ENCODE measurements around the gene LYPD6B.

LYPD6B gene

GRCh38 chr2:149164296-149164695 is 125.8 kb downstream of the LYPD6B start:
- no peak for FAIRE-seq

GRCh38 chr2:149164827-149165226 is 126.3 kb downstream of the LYPD6B start:
- no peak for FAIRE-seq

GRCh38 chr2:149167001-149167780 is 128.7 kb downstream of the LYPD6B start:
- no peak for FAIRE-seq

DNA sequence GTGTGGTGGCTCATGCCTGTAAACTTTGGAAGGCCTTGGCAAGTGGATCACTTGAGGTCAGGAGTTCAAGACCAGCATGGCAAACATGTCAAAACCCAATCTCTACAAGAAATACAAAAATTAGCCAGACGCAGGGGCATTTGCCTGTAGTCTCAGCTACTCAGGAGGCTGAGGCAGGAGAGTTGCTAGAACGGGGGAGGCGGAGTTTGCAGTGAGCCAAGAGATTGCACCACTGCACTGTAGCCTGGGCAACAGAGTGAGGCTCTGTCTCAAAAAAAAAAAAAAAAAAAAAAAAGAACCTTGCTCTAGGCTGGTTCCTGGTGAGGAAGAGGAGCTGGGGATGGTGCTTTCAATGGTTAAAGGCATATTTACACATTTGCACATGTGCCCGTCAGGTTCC is 129.4 kb downstream of the LYPD6B start:
- no peak for FAIRE-seq

- FAIRE-seq: no peak
These were observed 131.2 kb downstream of the LYPD6B start for GRCh38 chr2:149169656-149170055.

DNA sequence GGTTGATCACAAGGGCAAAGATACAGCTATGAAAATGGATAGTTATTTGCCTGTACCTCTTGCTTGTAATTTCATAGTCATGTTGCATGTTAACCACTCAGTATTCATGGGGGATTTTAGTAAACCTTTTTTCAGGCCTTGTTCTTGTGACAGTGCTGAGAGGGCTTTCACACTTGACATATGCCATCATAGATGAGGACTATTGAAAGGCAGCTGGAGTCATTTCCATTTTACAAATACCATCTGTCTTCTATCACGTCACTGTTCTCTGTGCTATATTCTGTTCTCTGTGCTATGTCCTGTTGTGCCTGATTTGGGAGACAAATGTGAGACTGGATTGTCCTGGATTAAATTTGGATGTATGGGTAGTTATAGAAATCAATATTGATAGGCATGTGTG is 131.7 kb downstream of the LYPD6B start:
- no peak for FAIRE-seq

DNA sequence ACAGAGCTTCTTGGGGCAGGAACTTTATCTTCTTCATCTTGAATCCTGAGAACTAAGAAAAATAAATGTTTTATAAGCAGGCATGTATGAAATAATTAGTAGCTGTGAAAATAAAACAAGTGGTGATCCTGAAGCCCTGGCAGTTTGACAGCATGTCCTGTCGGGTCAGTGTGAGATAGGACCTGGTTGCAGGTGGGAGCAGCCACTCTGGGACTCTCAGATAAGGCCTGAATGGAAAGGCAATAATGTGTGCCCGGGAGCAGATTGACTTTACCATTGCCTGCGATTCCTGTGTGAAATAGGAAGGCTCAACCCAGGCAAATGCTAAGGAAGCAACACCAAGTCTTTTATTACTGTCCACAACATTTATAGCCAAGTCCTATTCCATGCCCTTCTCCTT is 132.4 kb downstream of the LYPD6B start:
- no peak for FAIRE-seq

- FAIRE-seq: no peak
These were observed 134.7 kb downstream of the LYPD6B start for GRCh38 chr2:149173220-149173619.

DNA sequence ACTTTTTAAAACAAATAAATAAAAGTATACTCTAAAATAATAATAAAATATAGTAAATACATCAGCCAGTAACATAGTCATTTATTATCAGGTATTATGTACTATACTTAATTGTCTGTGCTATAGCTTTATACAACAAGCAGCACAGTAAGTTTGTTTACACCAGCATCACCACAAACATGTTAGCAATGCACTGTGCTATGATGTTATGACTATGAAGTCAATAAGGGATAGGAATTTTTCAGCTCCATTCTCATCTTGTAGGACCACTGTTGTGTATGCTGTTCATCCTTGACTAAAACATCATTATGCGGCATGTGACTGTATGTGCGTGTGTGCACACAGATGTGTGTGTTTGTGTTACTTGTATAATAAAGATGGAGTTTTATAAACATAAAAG is 137.5 kb downstream of the LYPD6B start:
- no peak for FAIRE-seq

GRCh38 chr2:149178612-149179011 is 140.1 kb downstream of the LYPD6B start:
- FAIRE-seq: no peak

- FAIRE-seq: no peak
These were observed 141.9 kb downstream of the LYPD6B start for GRCh38 chr2:149180226-149180875.

GRCh38 chr2:149183187-149183586 is 144.7 kb downstream of the LYPD6B start:
- no peak for FAIRE-seq

GRCh38 chr2:149184991-149185390 is 146.5 kb downstream of the LYPD6B start:
- no peak for FAIRE-seq

GRCh38 chr2:149185942-149186490 is 147.5 kb downstream of the LYPD6B start:
- FAIRE-seq: no peak

DNA sequence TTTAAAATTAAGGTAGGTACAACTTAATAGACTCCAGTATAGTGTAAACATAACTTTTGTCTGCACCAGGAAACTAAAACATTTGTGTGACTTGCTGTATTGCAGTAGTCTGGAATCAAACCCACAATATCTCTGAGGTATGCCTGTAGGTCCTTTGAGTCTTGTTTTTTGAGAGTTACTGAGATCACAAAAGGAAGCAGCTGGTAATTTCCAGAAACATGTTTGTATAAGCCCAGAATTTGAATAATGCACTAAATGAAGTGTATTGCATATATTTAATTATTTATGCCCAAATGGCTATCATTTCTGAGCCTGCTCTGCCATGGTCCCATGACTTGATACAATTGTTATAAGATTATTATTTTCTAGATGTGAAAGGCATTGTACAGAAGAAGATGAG is 148.6 kb downstream of the LYPD6B start:
- FAIRE-seq: no peak

GRCh38 chr2:149188291-149188690 is 149.8 kb downstream of the LYPD6B start:
- no peak for FAIRE-seq

GRCh38 chr2:149189769-149190168 is 151.3 kb downstream of the LYPD6B start:
- FAIRE-seq: no peak

DNA sequence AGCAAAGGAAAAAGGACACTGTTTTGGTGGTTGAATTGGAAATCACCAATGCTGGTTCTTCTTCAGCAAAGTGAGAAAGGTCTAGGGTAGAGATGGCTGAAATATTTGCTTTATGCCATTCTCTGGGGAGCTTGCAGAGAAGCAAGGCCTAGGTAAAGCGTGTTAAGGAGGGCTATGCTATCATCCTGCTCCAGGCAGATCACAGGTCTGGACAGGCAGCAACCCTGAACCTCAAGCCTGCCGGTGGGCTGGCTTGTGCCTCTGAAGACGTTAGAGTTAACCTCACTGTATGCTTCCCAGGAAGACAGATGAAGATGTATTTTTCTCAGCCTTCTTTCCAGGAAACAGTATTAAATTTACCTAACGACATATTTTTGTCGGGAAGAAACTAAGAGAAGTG is 153.4 kb downstream of the LYPD6B start:
- no peak for FAIRE-seq

DNA sequence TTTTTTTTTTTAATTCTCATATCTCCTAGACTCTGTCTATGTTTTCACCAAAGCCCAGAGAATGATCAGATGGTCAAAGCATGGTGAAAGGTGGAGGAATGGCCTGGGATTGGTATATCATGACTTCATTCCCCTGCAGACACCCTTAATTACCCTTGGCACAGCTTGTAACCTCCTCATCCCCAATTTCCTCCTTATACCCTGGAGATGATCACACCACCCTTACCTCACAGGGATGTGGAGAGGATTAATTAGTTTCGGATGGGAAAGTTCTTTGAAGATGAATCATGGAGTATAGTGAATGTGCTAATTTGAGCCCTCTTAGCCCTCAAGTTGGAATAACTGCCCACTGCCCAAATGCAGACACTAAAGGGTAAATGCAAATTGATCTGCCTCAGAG is 153.9 kb downstream of the LYPD6B start:
- no peak for FAIRE-seq

GRCh38 chr2:149200109-149200520 is 161.6 kb downstream of the LYPD6B start:
- FAIRE-seq: no peak

DNA sequence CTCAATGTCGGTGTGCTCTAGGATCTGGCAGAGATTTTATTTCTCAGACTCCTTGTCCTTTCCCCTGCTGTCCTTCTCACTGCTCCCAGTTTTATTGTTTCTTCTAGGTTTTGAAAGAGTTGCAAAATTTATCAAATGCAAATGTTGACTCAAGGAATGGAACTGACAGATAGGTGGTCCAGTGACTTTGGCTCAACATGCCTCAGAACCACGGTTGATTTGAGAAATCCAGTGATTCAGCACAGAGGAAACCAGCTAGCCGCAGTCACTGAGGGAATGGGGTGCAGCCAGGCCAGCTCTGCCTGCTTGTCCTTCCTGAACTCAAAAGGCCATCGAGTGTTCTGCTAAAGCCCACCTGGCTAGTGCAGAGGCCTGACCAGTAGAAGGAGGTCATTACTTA is 166.2 kb downstream of the LYPD6B start:
- no peak for FAIRE-seq

- FAIRE-seq: no peak
These were observed 166.6 kb downstream of the LYPD6B start for GRCh38 chr2:149205143-149205542.

DNA sequence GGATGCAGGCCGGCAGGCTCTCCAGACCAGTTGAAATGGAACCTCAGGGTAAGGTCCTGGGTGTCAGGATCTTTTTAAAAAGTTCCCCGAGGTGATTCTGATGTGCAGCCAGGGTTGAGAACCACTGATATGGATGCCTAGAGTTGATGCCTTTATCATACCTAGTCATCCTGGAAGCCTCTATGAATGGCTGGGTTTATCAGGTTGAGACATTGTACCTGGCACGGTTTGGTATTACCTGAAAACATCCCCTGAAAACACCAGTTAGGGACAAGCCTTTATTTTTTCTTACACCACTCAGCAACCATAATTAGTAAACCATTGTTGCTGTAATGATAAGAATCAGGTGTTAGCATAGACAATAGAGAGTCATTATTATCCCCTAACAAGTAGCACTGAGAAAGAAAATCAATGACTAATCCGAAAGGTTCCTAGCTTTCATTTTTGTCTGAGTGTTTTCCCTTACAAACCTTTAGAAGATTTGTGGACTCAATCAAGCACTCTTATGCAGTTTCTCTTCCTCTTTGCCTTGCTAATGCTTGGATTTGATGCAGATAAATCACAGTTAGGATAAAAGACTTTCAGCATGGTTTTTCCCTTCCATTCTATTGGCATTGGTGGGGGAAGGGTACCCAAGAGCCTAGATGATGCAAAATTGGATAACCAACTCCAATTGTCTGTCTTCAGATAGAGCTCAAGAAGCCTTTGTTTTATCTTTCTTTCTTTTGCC is 175.4 kb downstream of the LYPD6B start:
- no peak for FAIRE-seq

GRCh38 chr2:149218497-149218896 is 180.0 kb downstream of the LYPD6B start:
- FAIRE-seq: no peak

All from colon (tissue), 2 donors.